HUES6 (cell line): ENCODE measurements around the gene POLA1.

Source experiments
- H3K27ac ChIP-seq: 2 replicates; pipeline ENCODE4 v1.7.0; 2013; ENCODE audit warnings: low read depth, mild to moderate bottlenecking, low read length, inconsistent platforms
- H3K27me3 ChIP-seq: 2 replicates; pipeline ENCODE4 v1.6.1; 2013; ENCODE audit warnings: low read length; ENCODE audit not compliant: control insufficient read depth, insufficient read depth
- H3K36me3 ChIP-seq: 2 replicates; pipeline ENCODE4 v1.6.1; 2013; ENCODE audit warnings: low read length; ENCODE audit not compliant: control insufficient read depth, insufficient read depth
- H3K4me1 ChIP-seq: 2 replicates; pipeline ENCODE4 v1.6.1; 2013; ENCODE audit warnings: low read length; ENCODE audit not compliant: control insufficient read depth, insufficient read depth
- H3K4me3 ChIP-seq: 2 replicates; pipeline ENCODE4 v1.5.1; 2013; ENCODE audit warnings: low read depth, low read length
- H3K9ac ChIP-seq: one replicate; pipeline ENCODE4 v1.6.1; 2013; ENCODE audit warnings: mild to moderate bottlenecking, low read length
- H3K9me3 ChIP-seq: 2 replicates; pipeline ENCODE4 v1.6.1; 2013; ENCODE audit warnings: low read depth, low read length; ENCODE audit not compliant: control insufficient read depth, insufficient read depth

The POLA1 gene

DNA sequence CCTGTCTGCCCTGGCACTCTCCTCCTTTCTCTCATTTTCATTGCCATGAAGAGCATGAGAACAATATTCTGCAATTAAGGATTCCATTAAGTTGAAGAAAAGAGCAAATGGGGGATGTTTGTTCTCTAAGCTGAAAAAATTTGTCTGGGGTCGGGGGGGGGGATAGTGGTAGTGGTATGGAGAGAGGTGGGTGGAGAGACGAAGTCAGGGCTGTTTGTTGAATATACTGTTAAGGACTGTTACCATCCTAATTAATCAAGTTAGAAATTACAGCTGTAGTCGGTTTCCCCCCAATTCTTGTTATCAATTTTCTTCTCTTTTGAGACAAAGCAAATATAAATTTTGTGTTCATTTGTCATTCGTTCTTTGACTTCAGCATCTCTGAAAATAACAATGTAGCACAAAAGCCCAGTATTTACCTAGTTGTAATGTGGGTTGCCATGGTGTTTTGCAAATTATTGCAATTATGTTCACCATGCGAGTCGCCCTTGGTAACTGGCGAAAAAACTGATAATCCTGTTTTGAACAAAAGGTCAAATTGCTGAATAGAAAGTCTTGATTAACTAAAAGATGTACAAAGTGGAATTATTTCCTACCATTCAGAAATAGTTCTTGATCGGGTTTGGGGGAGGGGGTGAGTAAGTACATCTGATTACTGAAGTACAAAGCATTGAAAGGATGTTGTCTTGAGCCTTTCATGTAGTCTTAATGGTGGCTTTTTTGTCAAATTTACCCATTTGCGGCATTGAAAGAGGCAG is 183.0 kb downstream of the POLA1 start:
- Histone ChIP-seq H3K9me3 (no peaks in the 10 kb centered on the region), H3K27me3 (no peaks in the 10 kb centered on the region), H3K4me1 (peaks cover 9% of the 10 kb centered on the region), H3K9ac (no peak overlapping the region), H3K4me3 (no peak overlapping the region), H3K36me3 (0 out of 2 replicates have a peak, but pooled peaks cover 2% of the 10 kb centered on the region), H3K27ac (no peak overlapping the region)

DNA sequence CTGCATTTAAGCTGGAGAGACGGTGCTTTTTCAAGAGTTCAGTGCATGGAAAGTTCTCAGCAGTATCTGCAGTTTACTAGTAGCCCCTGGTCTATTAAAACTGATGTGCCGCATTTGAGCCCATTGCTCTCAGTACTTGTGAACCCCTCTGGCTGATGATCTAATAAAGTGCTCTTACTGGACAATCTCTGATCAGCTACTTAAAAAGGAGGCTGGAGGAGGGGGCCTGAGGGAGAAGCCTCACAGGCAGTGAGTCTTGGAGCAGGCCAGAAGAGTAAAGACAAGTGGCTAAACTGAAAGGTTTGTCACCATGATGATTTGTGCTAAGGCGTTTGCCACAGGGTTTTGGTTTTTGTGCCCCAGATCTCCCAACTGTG is 183.6 kb downstream of the POLA1 start:
- Histone ChIP-seq H3K4me1 (peaks cover 9% of the 10 kb centered on the region), H3K4me3 (no peak overlapping the region), H3K9ac (no peak overlapping the region), H3K27me3 (no peaks in the 10 kb centered on the region), H3K9me3 (no peaks in the 10 kb centered on the region), H3K27ac (no peak overlapping the region), H3K36me3 (0 out of 2 replicates have a peak, but pooled peaks cover 2% of the 10 kb centered on the region)

DNA sequence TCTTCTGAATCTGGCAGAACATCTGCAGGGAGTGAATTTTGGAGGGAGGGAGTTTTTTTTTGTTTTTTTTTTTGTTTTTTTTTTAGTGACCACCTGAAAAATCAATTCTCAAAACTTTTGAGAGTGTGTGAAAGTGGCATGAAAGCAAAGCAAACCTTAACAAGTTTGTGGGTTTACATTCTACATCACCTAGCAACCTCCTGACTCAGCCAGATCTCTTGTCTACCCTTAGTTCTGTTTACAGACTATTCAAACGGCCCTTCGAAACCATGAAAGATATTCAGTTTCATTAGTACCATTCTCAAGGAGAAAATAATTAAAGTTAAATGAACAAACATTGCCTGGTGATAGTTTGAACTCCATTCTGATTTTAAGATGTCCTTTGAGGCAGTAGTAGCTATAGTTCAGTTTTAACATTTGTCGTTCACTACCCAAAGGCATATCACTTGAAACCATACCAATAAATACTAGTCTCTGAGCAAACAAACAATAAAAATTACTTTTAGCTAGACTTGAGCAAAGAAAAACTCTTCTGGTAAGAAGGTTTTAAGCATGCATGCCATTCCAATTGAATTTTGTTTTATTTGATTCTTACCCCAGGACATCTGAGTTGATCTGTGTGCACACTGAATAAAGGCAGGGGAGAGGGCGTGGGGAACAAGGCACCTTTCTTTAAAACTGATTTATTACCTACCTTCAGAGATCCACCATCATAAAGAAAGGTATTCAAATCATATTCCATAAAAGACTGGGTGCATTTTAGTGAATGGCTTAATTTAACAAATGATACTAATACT is 184.3 kb downstream of the POLA1 start:
- H3K36me3 ChIP-seq, result 0 out of 2 replicates have a peak, but pooled peaks cover 2% of the 10 kb centered on the region
- peaks cover 9% of the 10 kb centered on the region for H3K4me1 ChIP-seq
- H3K9me3 ChIP-seq, result no peaks in the 10 kb centered on the region
- no peak overlapping the region for H3K9ac ChIP-seq
- no peak overlapping the region for H3K4me3 ChIP-seq
- H3K27me3 ChIP-seq, result no peaks in the 10 kb centered on the region
- no peak overlapping the region for H3K27ac ChIP-seq

GRCh38 chrX:24879679-24880078 is 186.0 kb downstream of the POLA1 start:
- Histone ChIP-seq H3K9me3 (no peaks in the 10 kb centered on the region), H3K4me1 (peaks cover 3% of the 10 kb centered on the region; the same call in 1 of the 2 replicates), H3K27ac (no peak overlapping the region), H3K9ac (no peak overlapping the region), H3K27me3 (no peaks in the 10 kb centered on the region), H3K36me3 (0 out of 2 replicates have a peak, but pooled peaks cover 2% of the 10 kb centered on the region), H3K4me3 (no peak overlapping the region)

GRCh38 chrX:24886916-24887315 is 193.2 kb downstream of the POLA1 start:
- no peak overlapping the region for H3K9ac ChIP-seq
- no peaks in the 10 kb centered on the region for H3K9me3 ChIP-seq
- H3K4me1 ChIP-seq, result no peaks in the 10 kb centered on the region
- no peaks in the 10 kb centered on the region; the same call in 1 of the 2 replicates for H3K27me3 ChIP-seq
- peaks cover 35% of the 10 kb centered on the region for H3K36me3 ChIP-seq
- no peak overlapping the region for H3K27ac ChIP-seq
- no peak overlapping the region for H3K4me3 ChIP-seq

GRCh38 chrX:24890677-24891076 is 197.0 kb downstream of the POLA1 start:
- Histone ChIP-seq H3K27ac (no peak overlapping the region), H3K4me3 (no peak overlapping the region), H3K9me3 (peaks cover 5% of the 10 kb centered on the region; the same call in 1 of the 2 replicates), H3K4me1 (no peaks in the 10 kb centered on the region), H3K9ac (no peak overlapping the region), H3K36me3 (peaks cover 50% of the 10 kb centered on the region), H3K27me3 (no peaks in the 10 kb centered on the region; the same call in 1 of the 2 replicates)

GRCh38 chrX:24899391-24899790 is 205.7 kb downstream of the POLA1 start:
- Histone ChIP-seq H3K4me3 (no peak overlapping the region), H3K9me3 (no peaks in the 10 kb centered on the region), H3K36me3 (peaks cover 8% of the 10 kb centered on the region; the same call in 1 of the 2 replicates), H3K27ac (no peak overlapping the region), H3K9ac (no peak overlapping the region), H3K4me1 (peaks cover 18% of the 10 kb centered on the region), H3K27me3 (no peaks in the 10 kb centered on the region)

GRCh38 chrX:24900234-24900633 is 206.5 kb downstream of the POLA1 start:
- no peak overlapping the region for H3K27ac ChIP-seq
- H3K4me1 ChIP-seq, result peaks cover 18% of the 10 kb centered on the region
- peaks cover 8% of the 10 kb centered on the region; the same call in 1 of the 2 replicates for H3K36me3 ChIP-seq
- no peaks in the 10 kb centered on the region for H3K27me3 ChIP-seq
- no peak overlapping the region for H3K9ac ChIP-seq
- H3K9me3 ChIP-seq, result no peaks in the 10 kb centered on the region
- H3K4me3 ChIP-seq, result no peak overlapping the region

- Histone ChIP-seq H3K4me3 (no peak overlapping the region), H3K27me3 (no peaks in the 10 kb centered on the region), H3K4me1 (peaks cover 16% of the 10 kb centered on the region), H3K9me3 (no peaks in the 10 kb centered on the region), H3K9ac (no peak overlapping the region), H3K36me3 (peaks cover 8% of the 10 kb centered on the region; the same call in 1 of the 2 replicates), H3K27ac (no peak overlapping the region)
Observed at GRCh38 chrX:24902806-24903205, 209.1 kb downstream of the POLA1 start.

GRCh38 chrX:24918715-24919114 is 225.0 kb downstream of the POLA1 start:
- Histone ChIP-seq H3K27me3 (no peaks in the 10 kb centered on the region; the same call in 1 of the 2 replicates), H3K4me1 (peaks cover 28% of the 10 kb centered on the region), H3K27ac (no peak overlapping the region), H3K4me3 (no peak overlapping the region), H3K9ac (no peak overlapping the region), H3K9me3 (no peaks in the 10 kb centered on the region), H3K36me3 (no peaks in the 10 kb centered on the region)

DNA sequence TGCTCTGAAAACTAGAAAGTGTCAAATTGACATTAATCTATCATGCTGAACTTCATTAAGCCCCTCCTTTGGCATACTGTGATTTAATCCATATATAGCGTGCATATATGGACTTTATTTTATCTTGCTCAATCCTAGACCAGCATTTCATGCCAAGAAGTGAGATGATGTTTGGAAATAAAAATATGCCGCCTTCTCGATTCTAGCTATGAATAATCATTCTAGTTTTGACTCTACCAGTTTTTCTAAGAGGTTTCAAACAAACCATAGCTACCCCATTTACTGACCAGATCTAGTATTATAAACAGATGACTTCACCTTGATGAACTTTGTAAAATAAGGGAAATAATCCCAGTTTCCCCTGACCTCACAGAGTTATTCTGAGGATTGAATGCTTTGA is 227.1 kb downstream of the POLA1 start:
- H3K36me3 ChIP-seq, result peaks cover 7% of the 10 kb centered on the region
- no peaks in the 10 kb centered on the region; the same call in 1 of the 2 replicates for H3K27me3 ChIP-seq
- H3K9me3 ChIP-seq, result no peaks in the 10 kb centered on the region

More for the DNA sequence above, 227.1 kb downstream of the POLA1 start:
- H3K27ac ChIP-seq, result no peak overlapping the region
- no peak overlapping the region for H3K9ac ChIP-seq
- peaks cover 31% of the 10 kb centered on the region for H3K4me1 ChIP-seq
- H3K4me3 ChIP-seq, result no peak overlapping the region
